ENCODE results near the gene TRPM3.

The TRPM3 gene

GRCh38 chr9:71096421-71097108, 24.9 kb downstream of the TRPM3 start:
- Histone ChIP-seq H3K79me2 (ENCODE audit: low read length) (no peaks in the 10 kb centered on the region), H2AFZ (ENCODE audit: low read length) (no peak overlapping the region), H3K27ac (ENCODE audit: low read length) (no peak overlapping the region), H3K9me3 (replicated peaks; ENCODE audit: insufficient read depth, low read length) (no peaks in the 10 kb centered on the region), H3K4me3 (ENCODE audit: low read length) (no peak overlapping the region), H3F3A (ENCODE audit: insufficient read depth, low read length) (no peaks in the 10 kb centered on the region), H3K9me2 (replicated peaks; ENCODE audit: insufficient read depth, low read length) (no peaks in the 10 kb centered on the region), H4K20me1 (ENCODE audit: insufficient read depth, low read length) (no peaks in the 10 kb centered on the region), H3K36me3 (replicated peaks; ENCODE audit: insufficient read depth, low read length) (no peaks in the 10 kb centered on the region), H3K27me3 (replicated peaks; ENCODE audit: insufficient read depth, low read length) (no peaks in the 10 kb centered on the region), H3K4me1 (ENCODE audit: low read length) (no peaks in the 10 kb centered on the region), H3K4me2 (ENCODE audit: low read depth, low read length) (no peak overlapping the region), H3K9ac (ENCODE audit: low read length) (no peak overlapping the region)
- TF ChIP-seq EZH2 (optimal IDR thresholded peaks at IDR 0.05; ENCODE audit: low read depth, low read length) (no peak), EZH2phosphoT487 (IDR thresholded peaks at IDR 0.05; ENCODE audit: low read length) (no peak)
- TF ChIP-seq, protein P1, sequence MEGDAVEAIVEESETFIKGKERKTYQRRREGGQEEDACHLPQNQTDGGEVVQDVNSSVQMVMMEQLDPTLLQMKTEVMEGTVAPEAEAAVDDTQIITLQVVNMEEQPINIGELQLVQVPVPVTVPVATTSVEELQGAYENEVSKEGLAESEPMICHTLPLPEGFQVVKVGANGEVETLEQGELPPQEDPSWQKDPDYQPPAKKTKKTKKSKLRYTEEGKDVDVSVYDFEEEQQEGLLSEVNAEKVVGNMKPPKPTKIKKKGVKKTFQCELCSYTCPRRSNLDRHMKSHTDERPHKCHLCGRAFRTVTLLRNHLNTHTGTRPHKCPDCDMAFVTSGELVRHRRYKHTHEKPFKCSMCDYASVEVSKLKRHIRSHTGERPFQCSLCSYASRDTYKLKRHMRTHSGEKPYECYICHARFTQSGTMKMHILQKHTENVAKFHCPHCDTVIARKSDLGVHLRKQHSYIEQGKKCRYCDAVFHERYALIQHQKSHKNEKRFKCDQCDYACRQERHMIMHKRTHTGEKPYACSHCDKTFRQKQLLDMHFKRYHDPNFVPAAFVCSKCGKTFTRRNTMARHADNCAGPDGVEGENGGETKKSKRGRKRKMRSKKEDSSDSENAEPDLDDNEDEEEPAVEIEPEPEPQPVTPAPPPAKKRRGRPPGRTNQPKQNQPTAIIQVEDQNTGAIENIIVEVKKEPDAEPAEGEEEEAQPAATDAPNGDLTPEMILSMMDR (IDR thresholded peaks at IDR 0.05; ENCODE audit: low read length), result no peak
- no peak for DNase-seq

- no peak for DNase-seq
- Histone ChIP-seq H3K4me1 (ENCODE audit: low read length) (no peaks in the 10 kb centered on the region), H3K4me3 (ENCODE audit: low read length) (no peak overlapping the region), H3K79me2 (ENCODE audit: low read length) (no peaks in the 10 kb centered on the region), H3F3A (ENCODE audit: insufficient read depth, low read length) (no peaks in the 10 kb centered on the region), H3K9me2 (replicated peaks; ENCODE audit: insufficient read depth, low read length) (no peaks in the 10 kb centered on the region), H3K9me3 (replicated peaks; ENCODE audit: insufficient read depth, low read length) (no peaks in the 10 kb centered on the region), H3K27ac (ENCODE audit: low read length) (no peak overlapping the region), H2AFZ (ENCODE audit: low read length) (no peak overlapping the region), H3K27me3 (replicated peaks; ENCODE audit: insufficient read depth, low read length) (no peaks in the 10 kb centered on the region), H4K20me1 (ENCODE audit: insufficient read depth, low read length) (no peaks in the 10 kb centered on the region), H3K4me2 (ENCODE audit: low read depth, low read length) (no peak overlapping the region), H3K9ac (ENCODE audit: low read length) (no peak overlapping the region), H3K36me3 (replicated peaks; ENCODE audit: insufficient read depth, low read length) (no peaks in the 10 kb centered on the region)
- no peak for TF ChIP-seq EZH2 (optimal IDR thresholded peaks at IDR 0.05; ENCODE audit: low read depth, low read length)
- TF ChIP-seq EZH2phosphoT487 (IDR thresholded peaks at IDR 0.05; ENCODE audit: low read length), result no peak
- TF ChIP-seq, protein P1 (IDR thresholded peaks at IDR 0.05; ENCODE audit: low read length), result no peak
Observed at GRCh38 chr9:71094708-71095251, 26.6 kb downstream of the TRPM3 start.

GRCh38 chr9:71090896-71091295, 30.5 kb downstream of the TRPM3 start:
- TF ChIP-seq EZH2 (optimal IDR thresholded peaks at IDR 0.05; ENCODE audit: low read depth, low read length) (no peak), EZH2phosphoT487 (IDR thresholded peaks at IDR 0.05; ENCODE audit: low read length) (no peak)
- TF ChIP-seq, protein P1 (IDR thresholded peaks at IDR 0.05; ENCODE audit: low read length), result no peak
- DNase-seq, result no peak
- Histone ChIP-seq H3K9ac (ENCODE audit: low read length) (no peak overlapping the region), H3K27me3 (replicated peaks; ENCODE audit: insufficient read depth, low read length) (no peaks in the 10 kb centered on the region), H3K4me2 (ENCODE audit: low read depth, low read length) (no peak overlapping the region), H2AFZ (ENCODE audit: low read length) (no peak overlapping the region), H3K9me2 (replicated peaks; ENCODE audit: insufficient read depth, low read length) (no peaks in the 10 kb centered on the region), H4K20me1 (ENCODE audit: insufficient read depth, low read length) (no peaks in the 10 kb centered on the region), H3K79me2 (ENCODE audit: low read length) (no peaks in the 10 kb centered on the region), H3F3A (ENCODE audit: insufficient read depth, low read length) (no peaks in the 10 kb centered on the region), H3K4me3 (ENCODE audit: low read length) (no peak overlapping the region), H3K4me1 (ENCODE audit: low read length) (no peaks in the 10 kb centered on the region), H3K36me3 (replicated peaks; ENCODE audit: insufficient read depth, low read length) (no peaks in the 10 kb centered on the region), H3K27ac (ENCODE audit: low read length) (no peak overlapping the region), H3K9me3 (replicated peaks; ENCODE audit: insufficient read depth, low read length) (no peaks in the 10 kb centered on the region)
